HG03066 (cell line): Measurements from ENCODE around the gene WDR54.
"Not testable (repeated sequence)": the region's sequence is repeated elsewhere in the genome, so short reads cannot be mapped to it uniquely, and the experiment has no call there.

Experiments used
- ATAC-seq: cut with Tn5 transposase; IDR thresholded peaks from one replicate; pipeline ENCODE4 v1.9.1; 2021; ENCODE audit warnings: low read depth; ENCODE audit not compliant: unreplicated experiment

Gene WDR54

GRCh38 chr2:74401891-74402290 is 19.6 kb upstream of the WDR54 start:
- no peak for ATAC-seq

DNA sequence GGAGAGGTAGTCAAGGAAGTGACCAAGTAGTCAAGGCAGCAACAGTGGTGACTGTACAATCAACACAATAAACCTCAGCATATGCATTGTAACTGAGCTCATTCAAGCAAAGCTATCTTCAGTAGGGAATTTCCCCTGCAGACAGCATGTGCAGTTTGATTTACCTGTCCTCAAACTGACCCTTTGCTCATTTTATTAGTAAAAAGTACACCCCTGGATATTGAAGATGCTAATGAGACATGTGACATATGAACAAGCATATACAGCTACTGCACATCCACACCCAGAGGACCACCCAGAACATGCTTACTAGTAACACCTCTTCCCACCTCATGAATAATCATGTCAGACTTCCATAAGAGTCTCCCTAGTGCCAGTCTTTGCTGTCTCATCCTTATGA is 15.5 kb upstream of the WDR54 start:
- ATAC-seq = no peak

GRCh38 chr2:74407682-74408081 is 13.8 kb upstream of the WDR54 start:
- no peak for ATAC-seq

DNA sequence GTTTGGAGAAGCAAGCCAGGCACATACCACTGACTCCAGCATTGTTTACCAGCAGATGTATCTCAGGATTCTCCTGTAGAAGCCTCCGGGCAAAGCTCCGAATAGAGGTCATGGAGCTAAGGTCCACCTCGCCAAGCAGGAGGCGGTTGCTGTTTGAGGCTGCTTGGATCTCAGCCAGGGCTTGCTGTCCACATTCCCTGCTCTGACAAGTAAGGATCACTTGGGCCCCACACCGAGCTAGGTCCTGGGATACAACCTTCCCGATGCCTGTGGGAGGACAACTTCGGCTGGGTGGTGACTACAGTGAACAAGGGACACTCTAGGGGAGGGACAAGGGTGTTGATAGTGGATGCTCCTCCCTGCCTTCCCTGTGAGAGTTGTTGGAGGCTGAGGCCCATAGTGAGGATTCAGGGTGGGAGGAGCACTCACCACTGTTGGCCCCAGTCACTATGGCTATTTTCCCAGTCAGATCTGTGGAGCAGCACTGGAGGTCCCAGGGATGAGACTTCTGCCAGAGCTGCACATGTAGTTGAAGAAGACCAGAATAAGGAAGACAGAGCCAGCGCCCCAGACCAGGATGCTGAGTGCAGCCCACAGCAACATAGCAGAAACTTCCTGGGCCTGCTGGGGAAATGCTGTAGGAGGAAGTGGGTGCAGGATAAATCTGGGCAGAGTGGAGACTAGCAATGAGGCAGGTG is 8.4 kb upstream of the WDR54 start:
- ATAC-seq = no peak

DNA sequence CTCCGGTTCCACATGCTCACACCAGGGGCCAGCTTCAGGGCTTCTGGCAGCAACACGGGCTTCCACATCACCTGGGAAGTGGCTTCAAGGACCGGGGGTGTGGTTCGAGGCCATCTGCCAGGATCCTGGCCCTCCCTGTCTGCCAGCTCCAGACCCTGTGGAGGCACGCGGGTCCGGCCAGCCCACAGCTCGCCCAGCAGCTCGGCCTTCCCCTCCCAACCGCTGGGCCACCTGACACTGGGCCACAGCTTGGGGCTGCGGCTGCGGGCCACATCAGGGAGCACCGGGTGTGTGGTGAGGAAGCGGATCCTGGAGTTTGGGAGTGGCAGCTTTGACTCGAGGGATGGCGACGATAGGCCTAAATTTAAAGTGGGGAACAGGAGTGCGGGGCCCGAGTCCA is 7.1 kb upstream of the WDR54 start:
- no peak for ATAC-seq

GRCh38 chr2:74414881-74415761 is 6.4 kb upstream of the WDR54 start:
- ATAC-seq = no peak

GRCh38 chr2:74415762-74416395 is 5.7 kb upstream of the WDR54 start:
- no peak for ATAC-seq

DNA sequence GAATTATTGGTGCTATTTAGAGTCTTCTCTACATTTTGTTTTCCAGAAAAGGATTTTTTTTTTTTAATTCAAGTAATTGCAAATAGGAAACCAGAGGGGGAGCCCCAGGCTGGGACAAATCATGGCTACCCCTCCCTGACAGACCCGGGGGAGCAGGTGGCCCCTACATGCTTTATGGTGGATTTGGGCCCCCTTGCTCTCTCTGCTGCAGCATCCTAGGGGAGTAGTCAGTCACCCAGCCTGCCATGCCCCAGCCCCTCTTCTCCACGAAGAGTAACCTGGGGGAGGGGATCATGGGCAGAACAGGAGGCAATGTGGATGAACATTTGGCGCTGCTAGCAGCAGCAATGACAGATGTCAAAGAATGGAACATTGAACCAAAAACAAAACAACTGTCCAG is 4.8 kb upstream of the WDR54 start:
- ATAC-seq = no peak

DNA sequence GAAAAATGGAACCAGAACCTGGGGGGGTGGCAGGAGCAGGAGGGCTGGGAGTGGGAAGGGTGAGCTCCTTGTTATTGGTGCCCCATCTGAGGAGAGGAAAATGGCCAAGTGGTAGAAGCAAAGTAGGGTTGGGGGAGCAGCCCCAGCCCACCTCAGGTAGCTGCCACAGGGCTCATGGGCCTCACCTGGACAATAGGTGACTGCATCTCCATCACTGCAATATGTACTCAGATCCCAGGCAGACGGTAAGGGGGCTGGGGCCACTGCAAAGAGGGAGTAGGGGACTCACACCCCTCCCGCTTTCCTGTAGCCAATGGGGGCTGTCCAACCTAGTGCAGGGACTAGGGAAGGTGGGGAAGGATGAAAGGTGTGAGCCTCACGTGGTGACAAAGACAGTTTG is 4.3 kb upstream of the WDR54 start:
- no peak for ATAC-seq

DNA sequence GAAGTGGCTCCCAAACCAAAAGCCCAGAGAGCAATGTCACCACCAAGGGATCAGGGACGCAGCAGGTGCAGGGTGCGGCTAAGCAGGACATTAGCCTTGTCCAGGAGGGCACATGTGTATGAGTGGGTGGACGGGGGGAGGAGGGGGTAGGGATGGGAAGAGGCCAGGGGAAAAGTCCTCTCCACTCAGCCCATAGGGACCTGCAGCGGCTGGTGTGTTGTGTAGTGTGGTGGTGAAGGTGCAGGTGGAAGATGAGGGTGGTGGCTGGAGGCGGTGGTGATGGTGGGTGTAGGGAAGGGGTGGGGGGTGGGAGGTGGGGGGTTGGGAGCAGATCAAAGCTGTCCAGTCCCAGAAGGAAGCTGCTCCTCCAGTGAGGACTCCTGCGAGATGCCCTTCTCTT is 3.8 kb upstream of the WDR54 start:
- ATAC-seq = no peak

DNA sequence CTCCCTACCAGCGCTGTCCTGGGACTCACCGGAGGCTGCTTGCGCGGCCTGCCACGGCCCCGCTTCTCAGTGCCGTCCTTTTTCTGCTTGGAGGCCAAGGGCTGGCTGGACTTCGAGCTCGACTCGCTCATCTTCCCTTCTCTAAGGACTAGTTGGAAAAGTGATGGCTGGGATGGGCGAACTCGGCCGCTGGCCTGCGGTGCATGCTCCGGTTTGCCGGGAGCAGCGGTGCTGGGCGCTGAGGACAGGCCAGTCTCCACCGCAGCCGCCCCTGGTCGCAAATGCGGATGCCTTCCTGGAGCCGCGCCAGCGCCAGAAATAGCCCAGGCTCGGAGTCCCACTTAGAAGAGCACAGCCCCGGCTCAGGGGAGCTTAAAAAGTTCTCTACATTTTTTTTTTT is 3.2 kb upstream of the WDR54 start:
- no peak for ATAC-seq

DNA sequence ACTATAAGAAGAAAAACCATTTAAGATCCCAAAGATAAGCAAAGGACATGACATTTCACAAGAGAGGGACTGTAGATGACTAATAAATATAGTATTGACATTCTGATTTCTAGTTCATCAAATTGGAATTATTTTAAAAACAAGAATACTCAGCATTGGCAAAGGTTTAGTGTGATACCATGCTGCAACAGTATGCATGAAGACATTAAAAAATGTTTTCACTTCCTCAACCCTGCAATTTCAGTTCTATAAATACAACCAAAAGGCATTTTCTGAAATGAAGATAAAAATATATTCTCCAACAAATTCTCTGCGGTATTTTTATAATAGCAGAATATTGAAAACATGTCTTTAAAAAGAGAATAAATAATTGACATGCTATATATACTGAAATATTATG is 2.2 kb upstream of the WDR54 start:
- ATAC-seq = no peak

GRCh38 chr2:74420006-74420405 is 1.5 kb upstream of the WDR54 start:
- ATAC-seq = no peak

GRCh38 chr2:74420443-74421103 is 957 bp upstream of the WDR54 start:
- not testable (repeated sequence) for ATAC-seq

GRCh38 chr2:74423231-74424095 is 1.9 kb downstream of the WDR54 start:
- no peak for ATAC-seq

- no peak for ATAC-seq
Measured at GRCh38 chr2:74424139-74424992, 2.8 kb downstream of the WDR54 start.

DNA sequence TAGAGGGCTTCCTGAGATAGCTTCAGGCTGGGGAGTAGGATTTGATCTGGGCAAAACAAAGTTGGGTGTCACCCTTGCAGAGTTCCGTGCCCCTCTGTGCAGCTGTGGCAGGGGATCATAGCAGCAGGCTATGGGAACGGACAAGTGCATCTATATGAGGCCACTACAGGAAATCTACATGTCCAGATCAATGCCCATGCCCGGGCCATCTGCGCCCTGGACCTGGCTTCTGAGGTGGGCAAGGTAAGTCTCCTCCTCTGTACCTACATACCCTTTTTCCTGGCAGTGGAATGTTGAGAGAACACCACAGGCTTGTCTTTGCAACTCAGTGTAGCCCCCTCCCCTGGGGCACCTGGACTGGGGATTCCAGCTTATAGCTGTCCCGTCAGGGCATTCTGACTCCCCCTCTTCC is 3.5 kb downstream of the WDR54 start:
- ATAC-seq = no peak

DNA sequence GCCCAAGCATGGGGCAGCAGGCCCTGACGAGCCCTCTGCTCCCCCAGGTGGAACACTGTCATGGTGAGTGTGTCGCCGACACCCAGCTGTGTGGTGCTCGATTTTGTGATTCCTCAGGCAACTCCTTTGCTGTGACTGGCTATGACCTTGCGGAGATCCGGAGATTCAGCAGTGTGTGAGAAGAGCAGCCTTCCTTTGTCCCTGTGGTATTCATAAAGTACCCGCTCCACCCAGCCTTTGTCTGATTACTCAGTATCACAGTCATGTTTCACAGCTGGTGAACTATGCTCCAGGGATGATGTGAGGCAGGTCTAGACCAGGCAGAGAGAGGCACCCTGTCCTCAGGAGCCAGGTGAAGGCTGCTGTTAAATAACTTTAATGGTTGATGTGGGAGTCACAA is 4.0 kb downstream of the WDR54 start:
- ATAC-seq = no peak

- ATAC-seq = no peak
Measured at GRCh38 chr2:74426181-74426758, 4.7 kb downstream of the WDR54 start.
